Naive thymus-derived CD4-positive, alpha-beta T cell (primary cell): Measurements from ENCODE around the gene CYB561. TPM values are rescaled to one million over a fixed set of nuclear protein-coding genes. Genes with fewer than 3 reads are reported as not detected.
"Not testable (repeated sequence)": the region's sequence is repeated elsewhere in the genome, so short reads cannot be mapped to it uniquely, and the experiment has no call there.

Experiments
- ATAC-seq: fragments of 150-1000 bp; cut with Tn5 transposase; 2 replicates; pipeline ENCODE4 v1.10.0; 2021; ENCODE audit warnings: mild to moderate bottlenecking, moderate library complexity
- CTCF ChIA-PET: fragments of 350-600 bp; sonication (Branson Sonifier 250); formaldehyde crosslinking; loops from one replicate; lab custom pipeline; 2021; ENCODE audit warnings: antibody characterized with exemption; lab: Charles Lee
- POLR2A ChIA-PET: fragments of 350-600 bp; sonication (Branson Sonifier 250); formaldehyde crosslinking; loops from one replicate; lab custom pipeline; 2021; ENCODE audit warnings: antibody characterized with exemption, inconsistent platforms; lab: Charles Lee
- DNase-seq, 9 donors: peaks; one replicate each; pipeline versions ENCODE4 v3.0.0 to v3.0.0-alpha.2; 2020 to 2022; ENCODE audit warnings: mixed read lengths in 1 of 9
- H3K27ac ChIP-seq: one replicate; pipeline ENCODE4 v1.7.0; 2013; ENCODE audit warnings: mild to moderate bottlenecking, low read depth, low read length, moderate library complexity
- H3K27me3 ChIP-seq, 2 donors: one replicate each; pipeline ENCODE4 v1.7.0; 2013; ENCODE audit warnings: low read length in 2 of 2, mild to moderate bottlenecking in 2 of 2, moderate library complexity in 2 of 2; ENCODE audit not compliant: control insufficient read depth in 2 of 2, insufficient read depth in 2 of 2
- H3K36me3 ChIP-seq, 3 experiments: 1 replicate in 2 of 3; 2 replicates in 1 of 3; pipeline ENCODE4 v1.7.0; 2013; ENCODE audit warnings: low read length in 3 of 3, mild to moderate bottlenecking in 3 of 3, moderate library complexity in 1 of 3; ENCODE audit not compliant: insufficient read depth in 3 of 3, control insufficient read depth in 2 of 3
- H3K4me1 ChIP-seq, 2 donors: one replicate each; pipeline ENCODE4 v1.7.0; 2013; ENCODE audit warnings: low read length in 2 of 2, mild to moderate bottlenecking in 2 of 2, moderate library complexity in 1 of 2; ENCODE audit not compliant: control insufficient read depth in 2 of 2, insufficient read depth in 2 of 2
- H3K4me3 ChIP-seq: 2 replicates; pipeline ENCODE4 v1.7.0; 2013; ENCODE audit warnings: mild to moderate bottlenecking, low read length
- H3K9me3 ChIP-seq, 3 experiments: 1 replicate in 2 of 3; 2 replicates in 1 of 3; pipeline ENCODE4 v1.7.0; 2013; ENCODE audit warnings: low read length in 3 of 3; ENCODE audit not compliant: control insufficient read depth in 2 of 3
- H3K27ac Mint-ChIP-seq, 9 donors: one replicate each; pipeline ENCODE4 v1.8.0; 2020 to 2022; ENCODE audit warnings: mixed read lengths in 9 of 9, mild to moderate bottlenecking in 8 of 9, moderate library complexity in 5 of 9, inconsistent platforms in 2 of 9
- H3K27me3 Mint-ChIP-seq, 5 donors: one replicate each; pipeline ENCODE4 v1.8.0; 2021 to 2022; ENCODE audit warnings: mixed read lengths in 5 of 5, mild to moderate bottlenecking in 1 of 5
- H3K36me3 Mint-ChIP-seq, 5 donors: one replicate each; pipeline ENCODE4 v1.8.0; 2020 to 2022; ENCODE audit warnings: mixed read lengths in 5 of 5, mild to moderate bottlenecking in 3 of 5, inconsistent platforms in 1 of 5
- H3K4me1 Mint-ChIP-seq, 7 donors: one replicate each; pipeline ENCODE4 v1.8.0; 2020 to 2022; ENCODE audit warnings: mixed read lengths in 7 of 7, mild to moderate bottlenecking in 3 of 7, inconsistent platforms in 1 of 7
- H3K4me3 Mint-ChIP-seq, 10 donors: one replicate each; pipeline ENCODE4 v1.8.0; 2020 to 2022; ENCODE audit warnings: mild to moderate bottlenecking in 10 of 10, mixed read lengths in 10 of 10, moderate library complexity in 6 of 10, inconsistent platforms in 2 of 10
- H3K9me3 Mint-ChIP-seq, 11 donors: one replicate each; pipeline ENCODE4 v1.8.0; 2020 to 2022; ENCODE audit warnings: mixed read lengths in 11 of 11, mild to moderate bottlenecking in 4 of 11, inconsistent platforms in 1 of 11, moderate library complexity in 1 of 11
- intact Hi-C, 2 donors: fragments of 100-400 bp; cut with micrococcal nuclease; formaldehyde crosslinking; loops; one replicate each; pipeline ENCODE4 v1.15.1; 2023
- polyA plus RNA-seq, 2 donors: library from polyadenylated mRNA; unstranded; fragments of 300-500 nt; fragmentation: Illumina TruSeq; gene quantifications; one replicate each; pipeline ENCODE4 v1.2.3, GENCODE V29; 2021
- total RNA-seq, 6 experiments: library from RNA in 5 of 6; stranded (reverse) in 5 of 6; gene quantifications; 1 replicate in 5 of 6; 2 replicates in 1 of 6; pipeline ENCODE4 v1.2.3 and lab custom pipeline; 2021 to 2026

Gene CYB561
- total and polyA plus RNA-seq, 7 experiments from 2014 or later: 1.9 to 20.4 (median 5.4) TPM

DNA sequence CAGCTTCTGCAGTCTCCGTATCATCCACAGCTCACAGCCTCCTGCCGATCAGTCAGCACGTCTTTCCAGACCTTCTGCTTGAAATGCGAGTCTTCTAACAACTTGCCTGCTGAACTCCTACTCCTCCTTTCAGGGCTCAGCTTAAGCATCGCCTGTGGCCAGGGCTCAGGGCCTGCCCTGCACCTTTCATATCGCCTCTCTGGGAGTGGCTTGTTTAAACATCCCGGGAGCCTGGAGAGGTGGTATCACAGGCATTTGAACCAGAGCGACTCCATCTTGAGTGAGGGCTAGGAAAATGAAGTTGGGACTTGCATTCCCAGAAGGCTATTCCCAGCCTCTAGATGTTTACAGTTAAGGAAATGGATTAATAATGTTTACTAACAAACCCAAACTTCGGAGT lies 13.9 kb upstream of the CYB561 start:
- H3K9me3 ChIP-seq: no peaks in the 10 kb centered on the region
- Mint-ChIP-seq H3K27me3 (peaks cover 0 to 24% (median 5%) of the 10 kb centered on the region in 5 donors), H3K36me3 (no peaks in the 10 kb centered on the region), H3K9me3 (peaks cover 0 to 1% (median 0%) of the 10 kb centered on the region in 11 donors), H3K27ac (no peak overlapping the region), H3K4me1 (peaks cover 0 to 4% (median 0%) of the 10 kb centered on the region in 7 donors), H3K4me3 (no peak overlapping the region)
- ATAC-seq (no peak), DNase-seq (no peak)
- H3K4me1 ChIP-seq: no peaks in the 10 kb centered on the region
- ChIA-PET CTCF (no interaction called here), POLR2A (no interaction called here)
- H3K27ac ChIP-seq: no peak overlapping the region
- H3K27me3 ChIP-seq: no peaks in the 10 kb centered on the region
- intact Hi-C loops: no loop called here
- H3K36me3 ChIP-seq: no peaks in the 10 kb centered on the region
- H3K4me3 ChIP-seq: no peak overlapping the region

DNA sequence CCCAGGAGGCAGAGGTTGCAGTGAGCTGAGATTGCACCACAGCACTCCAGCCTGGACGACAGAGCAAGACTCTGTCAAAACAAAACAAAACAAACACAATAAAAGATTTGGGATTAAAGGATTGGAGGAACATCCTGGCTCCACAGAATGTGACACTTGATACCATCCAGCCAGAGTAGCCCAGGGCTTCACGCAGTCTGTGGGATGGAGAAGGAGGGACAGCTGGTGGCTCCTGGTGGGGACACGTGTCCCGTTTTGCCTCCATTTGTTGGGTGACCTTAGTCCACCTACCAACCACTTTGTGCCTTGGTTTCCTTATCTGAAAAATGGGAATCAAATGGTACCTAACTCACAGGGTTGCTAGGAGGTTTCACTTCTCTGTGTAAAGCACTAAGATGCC lies 12.4 kb upstream of the CYB561 start:
- H3K9me3 Mint-ChIP-seq: peaks cover 0 to 3% (median 0%) of the 10 kb centered on the region in 11 donors
- no peak overlapping the region for H3K27ac Mint-ChIP-seq
- H3K9me3 ChIP-seq: no peaks in the 10 kb centered on the region
- ATAC-seq (no peak), DNase-seq (no peak)
- H3K4me1 Mint-ChIP-seq: peaks cover 0 to 4% (median 0%) of the 10 kb centered on the region in 7 donors
- peaks cover 0 to 12% (median 4%) of the 10 kb centered on the region in 5 donors for H3K27me3 Mint-ChIP-seq
- intact Hi-C loops: no loop called here
- CTCF ChIA-PET: no interaction called here
- H3K4me3 ChIP-seq: no peak overlapping the region
- H3K27me3 ChIP-seq: no peaks in the 10 kb centered on the region
- no peaks in the 10 kb centered on the region for H3K4me1 ChIP-seq
- POLR2A ChIA-PET: no interaction called here
- no peaks in the 10 kb centered on the region for H3K36me3 ChIP-seq
- no peaks in the 10 kb centered on the region for H3K36me3 Mint-ChIP-seq
- no peak overlapping the region for H3K4me3 Mint-ChIP-seq
- H3K27ac ChIP-seq: no peak overlapping the region

DNA sequence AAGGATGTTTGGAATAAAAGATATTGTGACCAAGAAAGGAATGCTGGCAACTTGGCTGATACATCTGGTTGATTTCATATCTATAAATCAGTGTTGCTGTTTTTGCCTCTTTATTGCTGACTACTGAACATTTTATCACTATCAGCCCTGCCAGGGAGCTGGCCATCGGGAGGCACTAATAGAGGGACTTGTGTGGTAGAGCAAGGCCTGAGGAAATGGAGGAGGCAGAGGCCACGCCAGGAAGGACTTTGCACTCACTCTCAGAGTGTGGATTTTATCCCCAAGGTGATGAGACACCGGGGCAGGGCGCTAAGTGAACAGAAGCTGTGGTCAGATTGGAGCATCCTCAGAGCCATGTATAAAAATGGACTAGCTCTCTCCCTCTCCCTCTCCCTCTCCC lies 9.3 kb upstream of the CYB561 start:
- intact Hi-C loops: no loop called here
- no peaks in the 10 kb centered on the region for H3K36me3 ChIP-seq
- DNase-seq (no peak), ATAC-seq (no peak)
- H3K36me3 Mint-ChIP-seq: no peaks in the 10 kb centered on the region
- no peaks in the 10 kb centered on the region for H3K4me1 ChIP-seq
- H3K4me3 ChIP-seq: no peak overlapping the region
- H3K4me1 Mint-ChIP-seq: peaks cover 0 to 7% (median 0%) of the 10 kb centered on the region in 7 donors
- no peak overlapping the region for H3K4me3 Mint-ChIP-seq
- H3K27ac Mint-ChIP-seq: peak overlapping the region in 1 of 9 donors; percentile 26
- ChIA-PET CTCF (no interaction called here), POLR2A (interaction anchor here (0.7 kb wide), 1 partner anchor 478 kb away, joined by 4 read pairs; no protein-coding TSS in a partner anchor)
- no peak overlapping the region for H3K27ac ChIP-seq
- peaks cover 0 to 2% (median 0%) of the 10 kb centered on the region in 11 donors for H3K9me3 Mint-ChIP-seq
- peaks cover 0 to 13% (median 0%) of the 10 kb centered on the region in 5 donors for H3K27me3 Mint-ChIP-seq
- H3K9me3 ChIP-seq: no peaks in the 10 kb centered on the region
- H3K27me3 ChIP-seq: no peaks in the 10 kb centered on the region

DNA sequence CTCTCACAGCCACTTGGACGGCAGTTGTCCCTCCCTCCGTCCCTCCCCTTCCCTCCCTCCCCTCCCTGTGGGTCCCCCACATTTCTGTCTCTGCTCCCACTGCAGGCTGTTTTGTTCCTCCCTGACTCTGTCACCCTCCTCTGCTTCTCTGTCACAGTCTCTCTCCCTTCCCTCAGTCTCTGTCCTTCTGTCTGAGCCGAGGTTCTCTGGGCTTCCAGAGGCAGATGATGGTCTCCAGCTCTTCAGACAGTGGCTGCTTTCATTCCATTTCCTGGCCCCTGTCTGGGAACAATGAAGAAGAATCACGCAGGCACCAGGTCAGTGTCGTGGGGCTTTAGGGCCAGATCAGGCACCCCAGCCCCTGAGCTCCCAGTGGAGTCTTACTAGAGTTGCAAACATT lies 8.8 kb upstream of the CYB561 start:
- Mint-ChIP-seq H3K9me3 (peaks cover 0 to 2% (median 0%) of the 10 kb centered on the region in 11 donors), H3K36me3 (no peaks in the 10 kb centered on the region), H3K27ac (no peak overlapping the region), H3K4me1 (peaks cover 0 to 8% (median 3%) of the 10 kb centered on the region in 7 donors), H3K4me3 (no peak overlapping the region), H3K27me3 (peaks cover 0 to 14% (median 0%) of the 10 kb centered on the region in 5 donors)
- H3K27ac ChIP-seq: no peak overlapping the region
- no peak for ATAC-seq
- no peak for DNase-seq
- intact Hi-C loops: no loop called here
- ChIA-PET CTCF (no interaction called here), POLR2A (interaction anchor here (0.7 kb wide), 1 partner anchor 478 kb away, joined by 4 read pairs; no protein-coding TSS in a partner anchor)
- H3K36me3 ChIP-seq: no peaks in the 10 kb centered on the region
- no peak overlapping the region for H3K4me3 ChIP-seq
- H3K9me3 ChIP-seq: no peaks in the 10 kb centered on the region
- no peaks in the 10 kb centered on the region for H3K27me3 ChIP-seq
- H3K4me1 ChIP-seq: no peaks in the 10 kb centered on the region

- H3K27me3 ChIP-seq, H3K36me3 ChIP-seq, H3K4me1 ChIP-seq, H3K9me3 ChIP-seq, H3K36me3 Mint-ChIP-seq, ATAC-seq, H3K4me3 ChIP-seq, H3K27ac Mint-ChIP-seq, DNase-seq, H3K27ac ChIP-seq, H3K9me3 Mint-ChIP-seq, intact Hi-C loops, POLR2A ChIA-PET: not testable (repeated sequence)
- peak overlapping the region in 1 of 10 donors; percentile 12 for H3K4me3 Mint-ChIP-seq
- CTCF ChIA-PET: interaction anchor here (1.0 to 1.6 kb wide), 2 partner anchors 29 to 48 kb away, joined by 5 to 8 read pairs; no protein-coding TSS in a partner anchor
- peaks cover 0 to 13% (median 0%) of the 10 kb centered on the region in 5 donors for H3K27me3 Mint-ChIP-seq
- peaks cover 0 to 11% (median 4%) of the 10 kb centered on the region in 7 donors for H3K4me1 Mint-ChIP-seq
These were observed 8.3 kb upstream of the CYB561 start for GRCh38 chr17:63454357-63454756.

DNA sequence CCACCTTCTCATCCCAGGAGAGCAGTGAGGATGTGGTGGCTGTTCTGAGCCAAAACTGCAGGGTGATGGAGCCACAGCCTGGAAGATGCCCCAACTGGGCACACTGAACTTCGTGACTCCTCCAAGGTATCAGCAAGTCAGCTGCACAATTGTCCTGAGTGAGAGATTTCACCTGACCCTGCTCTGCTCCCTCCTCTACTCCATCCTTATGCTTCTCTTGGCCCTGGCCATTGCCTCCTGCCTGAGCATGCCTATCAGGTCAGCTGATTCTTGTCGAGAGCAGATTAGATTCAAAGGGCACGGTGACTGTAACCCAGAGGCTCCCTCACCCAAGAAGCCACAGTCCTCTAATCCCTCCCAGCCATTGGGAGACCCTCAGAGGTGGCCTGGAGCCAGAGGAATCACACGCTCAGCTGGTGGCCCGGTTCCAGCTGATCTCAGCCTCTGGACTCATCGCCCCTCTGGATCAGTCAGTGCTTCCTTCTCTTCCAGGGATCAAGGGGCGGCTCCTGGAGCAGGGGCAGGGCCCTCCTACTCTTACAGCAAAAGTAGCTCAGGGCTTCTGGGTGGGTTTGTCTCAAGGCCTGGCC lies 7.0 kb upstream of the CYB561 start:
- ChIA-PET CTCF (interaction anchor here (1.6 kb wide), 2 partner anchors 12 to 46 kb away, joined by 3 to 8 read pairs; no protein-coding TSS in a partner anchor), POLR2A (no interaction called here)
- peaks cover 0 to 2% (median 0%) of the 10 kb centered on the region in 11 donors for H3K9me3 Mint-ChIP-seq
- H3K27ac Mint-ChIP-seq: no peak overlapping the region
- peaks cover 0 to 14% (median 6%) of the 10 kb centered on the region in 7 donors for H3K4me1 Mint-ChIP-seq
- peaks cover 0 to 17% (median 0%) of the 10 kb centered on the region in 5 donors for H3K27me3 Mint-ChIP-seq
- peaks cover 0 to 3% (median 0%) of the 10 kb centered on the region in 5 donors for H3K36me3 Mint-ChIP-seq
- Histone ChIP-seq H3K27me3 (no peaks in the 10 kb centered on the region), H3K4me3 (no peak overlapping the region), H3K36me3 (no peaks in the 10 kb centered on the region), H3K9me3 (no peaks in the 10 kb centered on the region), H3K27ac (no peak overlapping the region), H3K4me1 (no peaks in the 10 kb centered on the region)
- intact Hi-C loops: no loop called here
- DNase-seq (no peak), ATAC-seq (no peak)
- no peak overlapping the region for H3K4me3 Mint-ChIP-seq
